Keratinocyte (primary cell): Measurements from ENCODE around the gene NXPH2. TPM values are rescaled to one million over a fixed set of nuclear protein-coding genes. Genes with fewer than 3 reads are reported as not detected.
A peak's percentile ranks its signal among the peaks of the same experiment; 100 is the strongest.

Source experiments
- DNase-seq: peaks from one replicate; pipeline ENCODE4 v3.0.0-alpha.2; 2011; ENCODE audit warnings: low read depth, missing footprints, low spot score
- FAIRE-seq: peaks from 2 replicates; lab custom pipeline; 2011; peaks lifted over from hg19 to GRCh38; lab: Jason Lieb, UNC
- H2AFZ ChIP-seq: 2 replicates; pipeline ENCODE4 v1.6.0; 2012; ENCODE audit warnings: low read length, control low read depth, inconsistent platforms; ENCODE audit not compliant: control insufficient read depth
- H3K27ac ChIP-seq: 2 replicates; pipeline ENCODE4 v1.5.1; 2011; ENCODE audit warnings: low read length; ENCODE audit not compliant: control insufficient read depth, insufficient read depth
- H3K27me3 ChIP-seq: 3 replicates; pipeline ENCODE4 v1.6.0; 2011; ENCODE audit warnings: low read length; ENCODE audit not compliant: control insufficient read depth, insufficient read depth; ENCODE audit errors: extremely low read depth
- H3K36me3 ChIP-seq, 2 experiments: 2 replicates in 1 of 2; 3 replicates in 1 of 2; pipeline ENCODE4 v1.5.1; 2011; ENCODE audit warnings: low read length in 2 of 2, mild to moderate bottlenecking in 1 of 2; ENCODE audit not compliant: control insufficient read depth in 2 of 2, insufficient read depth in 2 of 2; ENCODE audit errors: extremely low read depth in 1 of 2
- H3K4me1 ChIP-seq: 3 replicates; pipeline ENCODE4 v1.5.1; 2011; ENCODE audit warnings: low read length; ENCODE audit not compliant: control insufficient read depth, insufficient read depth; ENCODE audit errors: extremely low read depth
- H3K4me2 ChIP-seq: 3 replicates; pipeline ENCODE4 v1.6.0; 2011; ENCODE audit warnings: low read depth, low read length; ENCODE audit not compliant: control insufficient read depth, insufficient read depth; ENCODE audit errors: extremely low read depth
- H3K4me3 ChIP-seq, 3 experiments: fragments of 200-600 bp in 1 of 3; sonication (generic) in 1 of 3; 2 replicates in 2 of 3; 3 replicates in 1 of 3; pipeline ENCODE4 v1.5.1; 2011 to 2016; ENCODE audit warnings: low read length in 3 of 3, mild to moderate bottlenecking in 3 of 3, control low read depth in 2 of 3, inconsistent platforms in 1 of 3, low read depth in 1 of 3, mixed read lengths in 1 of 3, mixed run types in 1 of 3, moderate library complexity in 1 of 3; ENCODE audit not compliant: control insufficient read depth in 2 of 3, insufficient read depth in 2 of 3; ENCODE audit errors: extremely low read depth in 1 of 3
- H3K79me2 ChIP-seq: 2 replicates; pipeline ENCODE4 v1.6.0; 2012; ENCODE audit warnings: low read length; ENCODE audit not compliant: control insufficient read depth, insufficient read depth
- H3K9ac ChIP-seq: 3 replicates; pipeline ENCODE4 v1.6.0; 2011; ENCODE audit warnings: low read length; ENCODE audit not compliant: control insufficient read depth, insufficient read depth; ENCODE audit errors: extremely low read depth
- H3K9me1 ChIP-seq: 3 replicates; pipeline ENCODE4 v1.6.0; 2011; ENCODE audit warnings: low read length; ENCODE audit not compliant: control insufficient read depth, insufficient read depth; ENCODE audit errors: extremely low read depth
- H3K9me3 ChIP-seq: 2 replicates; pipeline ENCODE4 v1.5.1; 2012; ENCODE audit warnings: low read depth, low read length; ENCODE audit not compliant: control insufficient read depth
- H4K20me1 ChIP-seq: 3 replicates; pipeline ENCODE4 v1.6.0; 2011; ENCODE audit warnings: low read length; ENCODE audit not compliant: control insufficient read depth, insufficient read depth; ENCODE audit errors: extremely low read depth
- EZH2 ChIP-seq: IDR thresholded peaks from one replicate; pipeline ENCODE4 v1.6.1; 2012; ENCODE audit warnings: inconsistent platforms, mild to moderate bottlenecking, low read length, moderate library complexity
- dilution Hi-C: fragments of 300-500 bp; cut with MboI; formaldehyde crosslinking; loops from one replicate; pipeline ENCODE4 v1.7.0; 2020; ENCODE audit warnings: low sequenced_read_pairs; ENCODE audit not compliant: extremely low pct_ligation_motif_present
- polyA plus RNA-seq, 5 experiments: library from polyadenylated mRNA; depleted of rRNA in 3 of 5; stranded (reverse) in 3 of 5; stranded (forward) in 1 of 5; unstranded in 1 of 5; fragments of >200 nt; gene quantifications; 1 replicate in 1 of 5; 2 replicates in 3 of 5; 3 replicates in 1 of 5; pipeline versions ENCODE4 v1.2.1 to v1.2.3, GENCODE V29; 2011 to 2012; ENCODE audit warnings: missing spikeins in 2 of 5, low read depth in 1 of 5, low replicate concordance in 1 of 5
- TF ChIP-seq, protein P1 (sequence below), 3 experiments: IDR thresholded peaks in 1 of 3; conservative IDR thresholded peaks in 1 of 3; optimal IDR thresholded peaks in 1 of 3; 2 replicates in 2 of 3; 3 replicates in 1 of 3; pipeline versions ENCODE3 to v1.5.1; 2011; ENCODE audit warnings: low read length in 3 of 3, mild to moderate bottlenecking in 3 of 3, moderate library complexity in 2 of 3, control low read depth in 1 of 3, inconsistent platforms in 1 of 3; ENCODE audit not compliant: insufficient read depth in 2 of 3; ENCODE audit errors: extremely low read depth in 1 of 3

NXPH2 gene
- polyA plus RNA-seq, 1 donor (not counting 4 experiments of a cell fraction or from before 2014, with no cell fraction given) = not detected

DNA sequence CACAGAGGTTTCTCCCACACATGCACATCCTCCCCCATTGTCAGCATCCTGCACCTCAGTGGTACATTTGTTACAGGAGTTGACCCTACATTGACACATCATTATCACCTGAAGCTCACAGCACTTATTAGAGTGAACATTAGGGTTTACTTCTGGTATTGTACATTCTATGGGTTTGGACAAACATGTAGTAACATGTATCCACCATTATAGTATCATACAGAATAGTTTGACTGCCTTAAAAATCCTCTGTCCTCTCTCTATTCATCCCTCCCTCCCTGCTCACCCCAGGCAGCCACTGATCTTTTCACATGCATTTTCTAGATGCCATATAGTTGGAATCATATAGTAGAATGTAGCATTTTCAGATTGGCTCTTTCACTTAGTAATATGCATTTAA lies 53.5 kb downstream of the NXPH2 start:
- Histone ChIP-seq H3K27ac (no peak overlapping the region), H3K9me1 (no peaks in the 10 kb centered on the region), H3K79me2 (no peaks in the 10 kb centered on the region), H3K4me1 (no peaks in the 10 kb centered on the region), H3K4me3 (no peak overlapping the region), H3K9me3 (no peaks in the 10 kb centered on the region), H3K36me3 (no peaks in the 10 kb centered on the region), H4K20me1 (no peaks in the 10 kb centered on the region), H2AFZ (no peak overlapping the region), H3K9ac (no peak overlapping the region), H3K27me3 (no peaks in the 10 kb centered on the region), H3K4me2 (no peak overlapping the region)
- dilution Hi-C loops = no loop called here
- peak; percentile 83 for FAIRE-seq
- TF ChIP-seq EZH2 = no peak
- DNase-seq = no peak

DNA sequence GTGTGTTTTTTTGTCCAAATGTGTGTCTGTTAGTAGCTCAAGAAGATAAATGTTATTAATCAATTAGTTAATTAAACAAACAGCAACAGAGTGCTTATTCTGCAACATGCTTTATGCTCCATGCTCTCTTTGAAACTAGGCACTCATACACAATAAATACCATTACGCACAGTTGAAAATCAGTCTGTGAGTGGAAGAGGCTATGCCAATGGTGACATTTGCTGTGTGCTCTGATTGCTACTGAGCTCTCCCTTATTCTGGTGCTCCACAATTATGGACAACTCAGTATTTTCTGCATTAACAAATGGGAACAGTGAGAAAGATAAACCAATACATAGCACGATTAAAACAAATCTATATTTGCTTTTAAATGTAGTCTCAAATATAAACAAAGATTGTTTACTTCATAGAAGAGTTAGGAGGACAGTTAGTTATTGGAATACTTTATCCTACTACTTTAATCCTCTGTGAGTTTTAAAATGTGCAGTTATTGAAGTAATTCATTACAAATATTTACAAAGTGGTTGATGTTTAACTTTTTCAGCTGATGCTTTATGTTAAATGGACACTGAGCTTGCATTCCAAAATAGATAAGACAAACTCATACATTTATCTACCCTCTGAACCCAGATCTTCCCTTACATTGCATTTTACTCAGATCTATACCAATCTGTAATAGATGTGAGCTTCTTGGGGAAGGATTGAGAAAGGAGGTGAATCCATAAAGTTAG lies 55.3 kb downstream of the NXPH2 start:
- FAIRE-seq = no peak
- dilution Hi-C loops = no loop called here

More for the DNA sequence above, 55.3 kb downstream of the NXPH2 start:
- DNase-seq = no peak
- Histone ChIP-seq H3K36me3 (no peaks in the 10 kb centered on the region), H3K4me2 (no peak overlapping the region), H3K9me3 (no peaks in the 10 kb centered on the region), H3K9ac (no peak overlapping the region), H3K27me3 (no peaks in the 10 kb centered on the region), H3K79me2 (no peaks in the 10 kb centered on the region), H4K20me1 (no peaks in the 10 kb centered on the region), H3K9me1 (no peaks in the 10 kb centered on the region), H3K4me3 (no peak overlapping the region), H3K4me1 (no peaks in the 10 kb centered on the region), H2AFZ (no peak overlapping the region), H3K27ac (no peak overlapping the region)
- TF ChIP-seq EZH2 = no peak
- TF ChIP-seq, protein P1, sequence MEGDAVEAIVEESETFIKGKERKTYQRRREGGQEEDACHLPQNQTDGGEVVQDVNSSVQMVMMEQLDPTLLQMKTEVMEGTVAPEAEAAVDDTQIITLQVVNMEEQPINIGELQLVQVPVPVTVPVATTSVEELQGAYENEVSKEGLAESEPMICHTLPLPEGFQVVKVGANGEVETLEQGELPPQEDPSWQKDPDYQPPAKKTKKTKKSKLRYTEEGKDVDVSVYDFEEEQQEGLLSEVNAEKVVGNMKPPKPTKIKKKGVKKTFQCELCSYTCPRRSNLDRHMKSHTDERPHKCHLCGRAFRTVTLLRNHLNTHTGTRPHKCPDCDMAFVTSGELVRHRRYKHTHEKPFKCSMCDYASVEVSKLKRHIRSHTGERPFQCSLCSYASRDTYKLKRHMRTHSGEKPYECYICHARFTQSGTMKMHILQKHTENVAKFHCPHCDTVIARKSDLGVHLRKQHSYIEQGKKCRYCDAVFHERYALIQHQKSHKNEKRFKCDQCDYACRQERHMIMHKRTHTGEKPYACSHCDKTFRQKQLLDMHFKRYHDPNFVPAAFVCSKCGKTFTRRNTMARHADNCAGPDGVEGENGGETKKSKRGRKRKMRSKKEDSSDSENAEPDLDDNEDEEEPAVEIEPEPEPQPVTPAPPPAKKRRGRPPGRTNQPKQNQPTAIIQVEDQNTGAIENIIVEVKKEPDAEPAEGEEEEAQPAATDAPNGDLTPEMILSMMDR (optimal IDR thresholded peaks at IDR 0.05 in 1 of 3, IDR thresholded peaks at IDR 0.05 in 1 of 3, conservative IDR thresholded peaks at IDR 0.05 in 1 of 3; ENCODE audit: extremely low read depth in 1 of 3, insufficient read depth in 2 of 3, low read length in 3 of 3) = no peak
